ENCODE results near the gene PVALB.

DNA sequence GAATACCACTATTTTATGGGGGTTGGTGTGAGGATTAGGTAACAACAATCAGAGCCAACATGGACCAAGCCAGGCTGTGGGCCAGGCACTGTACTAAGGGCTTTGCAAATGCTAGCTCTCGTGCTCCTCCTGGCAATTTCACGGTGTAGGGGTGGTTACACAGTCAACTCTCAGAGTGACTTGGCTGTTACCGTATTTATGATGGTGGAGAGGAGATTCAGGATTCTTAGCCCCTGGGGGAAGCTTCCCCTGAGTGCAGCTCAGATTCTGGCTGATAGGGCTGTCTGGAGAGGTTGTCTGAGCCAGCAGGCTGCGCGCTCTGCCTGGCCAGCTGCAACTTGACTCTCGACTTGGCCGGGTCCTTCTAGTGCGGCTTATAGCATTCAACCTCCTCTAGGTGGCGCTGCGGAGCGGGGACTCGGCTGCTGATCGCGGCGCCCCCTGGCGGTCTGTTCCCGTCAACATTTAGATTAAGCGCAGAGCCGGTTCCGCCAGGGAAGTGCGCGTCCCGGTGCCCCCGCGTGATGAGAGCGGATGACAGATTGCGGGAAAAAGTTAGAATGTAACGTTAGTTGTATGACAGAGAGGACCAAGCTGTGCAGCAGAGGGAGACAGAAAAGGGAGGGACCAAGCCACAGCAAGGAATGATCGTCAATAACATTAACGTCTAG, 39.4 kb upstream of the PVALB start:
- TF ChIP-seq, protein P1, sequence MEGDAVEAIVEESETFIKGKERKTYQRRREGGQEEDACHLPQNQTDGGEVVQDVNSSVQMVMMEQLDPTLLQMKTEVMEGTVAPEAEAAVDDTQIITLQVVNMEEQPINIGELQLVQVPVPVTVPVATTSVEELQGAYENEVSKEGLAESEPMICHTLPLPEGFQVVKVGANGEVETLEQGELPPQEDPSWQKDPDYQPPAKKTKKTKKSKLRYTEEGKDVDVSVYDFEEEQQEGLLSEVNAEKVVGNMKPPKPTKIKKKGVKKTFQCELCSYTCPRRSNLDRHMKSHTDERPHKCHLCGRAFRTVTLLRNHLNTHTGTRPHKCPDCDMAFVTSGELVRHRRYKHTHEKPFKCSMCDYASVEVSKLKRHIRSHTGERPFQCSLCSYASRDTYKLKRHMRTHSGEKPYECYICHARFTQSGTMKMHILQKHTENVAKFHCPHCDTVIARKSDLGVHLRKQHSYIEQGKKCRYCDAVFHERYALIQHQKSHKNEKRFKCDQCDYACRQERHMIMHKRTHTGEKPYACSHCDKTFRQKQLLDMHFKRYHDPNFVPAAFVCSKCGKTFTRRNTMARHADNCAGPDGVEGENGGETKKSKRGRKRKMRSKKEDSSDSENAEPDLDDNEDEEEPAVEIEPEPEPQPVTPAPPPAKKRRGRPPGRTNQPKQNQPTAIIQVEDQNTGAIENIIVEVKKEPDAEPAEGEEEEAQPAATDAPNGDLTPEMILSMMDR (IDR thresholded peaks at IDR 0.05; ENCODE audit: borderline replicate concordance, extremely low read depth, low read length, poor library complexity, severe bottlenecking): peak; percentile 99
- no peak for TF ChIP-seq EZH2 (IDR thresholded peaks at IDR 0.05; ENCODE audit: borderline replicate concordance, low read depth, low read length, severe bottlenecking)
